IgD-negative memory B cell (primary cell): ENCODE measurements around the gene RAPGEF5. TPM values are rescaled to one million over a fixed set of nuclear protein-coding genes. Genes with fewer than 3 reads are reported as not detected.

Experiments used
- H3K27ac Mint-ChIP-seq, 3 donors: one replicate each; pipeline ENCODE4 v1.8.0; 2020 to 2022; ENCODE audit warnings: mild to moderate bottlenecking in 3 of 3, mixed read lengths in 3 of 3, moderate library complexity in 1 of 3
- H3K27me3 Mint-ChIP-seq: one replicate; pipeline ENCODE4 v1.8.0; 2021; ENCODE audit warnings: mixed read lengths
- H3K36me3 Mint-ChIP-seq: one replicate; pipeline ENCODE4 v1.8.0; 2020; ENCODE audit warnings: mild to moderate bottlenecking, mixed read lengths
- H3K4me1 Mint-ChIP-seq, 3 donors: one replicate each; pipeline ENCODE4 v1.8.0; 2020 to 2022; ENCODE audit warnings: mixed read lengths in 3 of 3, mild to moderate bottlenecking in 1 of 3
- H3K4me3 Mint-ChIP-seq, 4 donors: one replicate each; pipeline ENCODE4 v1.8.0; 2020 to 2022; ENCODE audit warnings: mild to moderate bottlenecking in 4 of 4, mixed read lengths in 4 of 4, moderate library complexity in 3 of 4
- H3K9me3 Mint-ChIP-seq, 3 donors: one replicate each; pipeline ENCODE4 v1.8.0; 2020 to 2021; ENCODE audit warnings: mixed read lengths in 3 of 3, mild to moderate bottlenecking in 1 of 3
- polyA plus RNA-seq: library from polyadenylated mRNA; unstranded; fragments of 300-500 nt; fragmentation: Illumina TruSeq; gene quantifications from one replicate; pipeline ENCODE4 v1.2.3, GENCODE V29; 2021

Gene RAPGEF5
- polyA plus RNA-seq, 1 donor from 2014 or later: 1.2 TPM

- Mint-ChIP-seq H3K36me3 (peaks cover 3% of the 10 kb centered on the region), H3K27ac (no peak overlapping the region)
These were observed 171.4 kb downstream of the RAPGEF5 start for GRCh38 chr7:22185559-22185958.

GRCh38 chr7:22184549-22185199, 172.3 kb downstream of the RAPGEF5 start:
- Mint-ChIP-seq H3K4me3 (no peak overlapping the region), H3K27me3 (peaks cover 2% of the 10 kb centered on the region), H3K36me3 (peaks cover 5% of the 10 kb centered on the region), H3K4me1 (no peaks in the 10 kb centered on the region), H3K27ac (no peak overlapping the region), H3K9me3 (peaks cover 0 to 2% (median 0%) of the 10 kb centered on the region in 3 donors)

More at GRCh38 chr7:22185559-22185958, 171.4 kb downstream of the RAPGEF5 start:
- Mint-ChIP-seq H3K4me3 (no peak overlapping the region), H3K9me3 (peaks cover 0 to 2% (median 0%) of the 10 kb centered on the region in 3 donors), H3K27me3 (peaks cover 2% of the 10 kb centered on the region), H3K4me1 (no peaks in the 10 kb centered on the region)

DNA sequence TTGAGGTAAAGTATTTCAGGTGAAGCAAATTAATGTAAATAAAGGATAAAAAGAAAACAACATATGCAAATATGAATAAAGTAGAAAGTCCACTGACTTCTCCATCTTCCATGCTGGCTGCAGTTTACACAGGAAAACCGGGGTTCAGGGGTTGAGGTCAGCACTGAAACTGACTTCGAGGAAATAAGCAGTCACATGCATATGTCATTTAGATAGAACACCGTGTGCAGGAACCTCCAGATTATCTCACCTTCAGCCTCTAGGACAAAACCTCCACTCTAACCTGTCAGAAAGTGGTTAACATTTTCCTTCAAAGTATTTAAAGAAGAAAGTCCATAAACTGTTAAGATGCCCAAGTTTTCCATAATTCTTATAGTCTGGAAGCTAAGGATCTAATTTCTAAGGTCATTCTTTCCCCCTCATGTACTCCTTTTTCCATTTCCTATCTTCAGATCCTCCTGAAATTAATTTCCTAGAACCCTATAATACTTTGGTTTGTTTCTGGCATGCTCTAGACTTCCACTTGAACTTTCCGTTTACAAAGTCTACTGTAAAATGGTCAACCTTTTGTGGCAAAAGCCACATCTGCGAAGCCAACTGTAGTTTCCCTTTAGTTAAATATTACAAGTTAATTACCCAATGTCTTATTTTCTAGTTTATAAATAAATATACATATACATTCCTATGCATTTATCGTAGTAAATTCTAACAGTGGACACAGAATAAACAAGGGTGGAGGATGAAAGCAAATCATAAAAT, 173.3 kb downstream of the RAPGEF5 start:
- Mint-ChIP-seq H3K27ac (no peak overlapping the region), H3K27me3 (peaks cover 4% of the 10 kb centered on the region), H3K9me3 (peaks cover 0 to 2% (median 0%) of the 10 kb centered on the region in 3 donors), H3K4me1 (no peaks in the 10 kb centered on the region), H3K36me3 (peaks cover 5% of the 10 kb centered on the region), H3K4me3 (no peak overlapping the region)

- Mint-ChIP-seq H3K36me3 (peaks cover 6% of the 10 kb centered on the region), H3K27me3 (peaks cover 4% of the 10 kb centered on the region), H3K27ac (no peak overlapping the region), H3K9me3 (peaks cover 0 to 2% (median 0%) of the 10 kb centered on the region in 3 donors), H3K4me1 (no peaks in the 10 kb centered on the region), H3K4me3 (no peak overlapping the region)
These were observed 174.8 kb downstream of the RAPGEF5 start for GRCh38 chr7:22182149-22182548.

DNA sequence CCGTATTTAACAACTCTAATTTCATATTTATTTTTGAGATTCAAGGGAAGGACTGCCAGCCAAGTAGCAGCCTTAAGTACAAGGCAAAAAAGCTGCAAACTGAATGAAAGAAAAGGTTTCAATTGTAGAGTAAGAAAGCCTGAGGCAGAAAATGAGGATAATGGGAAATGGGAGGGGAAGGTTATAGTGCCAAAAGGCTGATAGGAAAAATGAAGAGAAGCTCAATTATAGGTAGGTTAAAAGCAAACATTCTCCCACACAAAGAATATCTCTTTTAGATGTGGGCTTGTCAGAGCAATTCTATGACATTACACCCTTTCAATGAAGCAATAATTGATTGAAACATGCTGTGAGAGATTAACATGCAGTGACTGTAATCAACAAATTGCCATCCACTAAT, 175.3 kb downstream of the RAPGEF5 start:
- no peak overlapping the region for H3K4me3 Mint-ChIP-seq
- H3K4me1 Mint-ChIP-seq: no peaks in the 10 kb centered on the region
- H3K36me3 Mint-ChIP-seq: peaks cover 6% of the 10 kb centered on the region
- peaks cover 4% of the 10 kb centered on the region for H3K27me3 Mint-ChIP-seq
- peaks cover 0 to 2% (median 0%) of the 10 kb centered on the region in 3 donors for H3K9me3 Mint-ChIP-seq
- no peak overlapping the region for H3K27ac Mint-ChIP-seq

- peaks cover 4% of the 10 kb centered on the region for H3K27me3 Mint-ChIP-seq
- no peak overlapping the region for H3K27ac Mint-ChIP-seq
- H3K36me3 Mint-ChIP-seq: peaks cover 6% of the 10 kb centered on the region
- peaks cover 1 to 6% (median 5%) of the 10 kb centered on the region in 3 donors for H3K4me1 Mint-ChIP-seq
- H3K9me3 Mint-ChIP-seq: peaks cover 0 to 2% (median 0%) of the 10 kb centered on the region in 3 donors
- no peak overlapping the region for H3K4me3 Mint-ChIP-seq
These were observed 177.5 kb downstream of the RAPGEF5 start for GRCh38 chr7:22179442-22179879.

DNA sequence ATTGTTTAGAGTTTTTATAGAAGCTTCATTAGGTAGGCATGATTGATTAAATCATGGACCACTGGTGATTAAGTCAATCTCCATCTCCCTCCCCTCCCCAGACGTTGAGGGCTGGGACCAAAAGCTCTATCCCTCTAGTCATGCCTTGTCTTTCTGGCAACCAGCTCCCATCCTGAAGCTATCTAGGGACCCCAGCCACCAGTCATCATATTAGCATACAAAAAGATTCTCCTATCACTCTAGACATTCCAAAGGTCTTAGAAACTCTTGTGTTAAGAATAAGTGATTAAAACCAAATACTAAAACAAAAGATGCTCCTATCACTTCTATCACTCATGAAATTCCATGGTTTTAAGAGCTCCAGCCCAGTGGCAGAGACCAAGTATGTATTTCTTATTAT, 178.2 kb downstream of the RAPGEF5 start:
- Mint-ChIP-seq H3K36me3 (peaks cover 6% of the 10 kb centered on the region), H3K4me3 (no peak overlapping the region), H3K27me3 (peaks cover 4% of the 10 kb centered on the region), H3K27ac (no peak overlapping the region), H3K9me3 (peaks cover 0 to 2% (median 0%) of the 10 kb centered on the region in 3 donors), H3K4me1 (peaks cover 8 to 9% (median 8%) of the 10 kb centered on the region in 3 donors)

DNA sequence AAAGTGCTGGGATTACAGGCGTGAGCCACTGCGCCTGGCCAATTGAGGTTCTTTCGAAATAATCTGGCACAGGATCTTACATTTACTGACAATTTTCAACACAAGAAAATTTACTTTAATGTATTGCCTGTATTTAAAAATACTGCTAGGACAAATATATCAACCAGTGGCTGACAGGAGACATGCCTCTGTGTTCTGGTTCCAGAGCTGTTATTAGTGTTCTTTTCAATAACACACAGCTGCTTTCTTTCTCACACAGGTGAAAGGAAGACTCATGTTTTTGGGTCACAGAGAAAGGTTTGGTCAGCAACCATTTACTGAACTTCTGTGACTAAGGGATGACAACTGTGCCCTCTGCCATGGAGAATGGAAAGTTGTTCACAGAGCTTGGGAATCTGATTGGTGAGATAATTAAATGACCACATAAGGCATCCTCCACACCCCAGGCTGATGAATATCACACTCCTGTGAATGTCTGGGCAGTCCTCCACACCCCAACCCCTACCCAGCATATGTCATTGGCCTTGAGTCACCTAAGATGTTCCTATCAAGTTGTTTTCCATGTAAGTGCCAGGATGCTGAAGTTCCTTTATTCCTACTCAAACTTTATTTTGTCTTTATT, 180.1 kb downstream of the RAPGEF5 start:
- Mint-ChIP-seq H3K27me3 (peaks cover 2% of the 10 kb centered on the region), H3K36me3 (peaks cover 6% of the 10 kb centered on the region), H3K4me3 (no peak overlapping the region), H3K4me1 (peaks cover 8 to 9% (median 9%) of the 10 kb centered on the region in 3 donors), H3K27ac (no peak overlapping the region), H3K9me3 (peaks cover 0 to 2% (median 0%) of the 10 kb centered on the region in 3 donors)

DNA sequence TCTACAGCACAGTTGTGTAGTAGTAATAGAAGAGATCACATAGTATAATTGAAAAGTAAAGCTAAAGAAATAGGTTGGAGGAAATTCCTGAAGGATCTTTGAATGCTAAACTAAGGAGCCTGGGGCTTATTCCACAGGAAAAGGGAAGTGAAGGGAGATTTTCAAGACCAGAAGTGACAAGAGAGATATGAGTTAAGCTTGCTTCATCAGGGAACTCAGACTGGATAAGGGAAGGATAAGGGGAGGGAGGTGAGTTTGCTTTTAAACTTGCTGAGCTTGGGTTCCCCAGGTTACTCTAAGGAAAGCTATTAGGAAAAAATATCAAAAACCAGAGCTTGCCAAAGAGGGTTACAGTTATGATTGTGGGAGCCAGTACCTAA, 182.4 kb downstream of the RAPGEF5 start:
- peak overlapping the region in 1 of 4 donors; percentile 2 for H3K4me3 Mint-ChIP-seq
- peaks cover 8 to 9% (median 9%) of the 10 kb centered on the region in 3 donors for H3K4me1 Mint-ChIP-seq
- peaks cover under 1% of the 10 kb centered on the region for H3K27me3 Mint-ChIP-seq
- H3K36me3 Mint-ChIP-seq: peaks cover 3% of the 10 kb centered on the region
- H3K27ac Mint-ChIP-seq: no peak overlapping the region
- H3K9me3 Mint-ChIP-seq: no peaks in the 10 kb centered on the region

DNA sequence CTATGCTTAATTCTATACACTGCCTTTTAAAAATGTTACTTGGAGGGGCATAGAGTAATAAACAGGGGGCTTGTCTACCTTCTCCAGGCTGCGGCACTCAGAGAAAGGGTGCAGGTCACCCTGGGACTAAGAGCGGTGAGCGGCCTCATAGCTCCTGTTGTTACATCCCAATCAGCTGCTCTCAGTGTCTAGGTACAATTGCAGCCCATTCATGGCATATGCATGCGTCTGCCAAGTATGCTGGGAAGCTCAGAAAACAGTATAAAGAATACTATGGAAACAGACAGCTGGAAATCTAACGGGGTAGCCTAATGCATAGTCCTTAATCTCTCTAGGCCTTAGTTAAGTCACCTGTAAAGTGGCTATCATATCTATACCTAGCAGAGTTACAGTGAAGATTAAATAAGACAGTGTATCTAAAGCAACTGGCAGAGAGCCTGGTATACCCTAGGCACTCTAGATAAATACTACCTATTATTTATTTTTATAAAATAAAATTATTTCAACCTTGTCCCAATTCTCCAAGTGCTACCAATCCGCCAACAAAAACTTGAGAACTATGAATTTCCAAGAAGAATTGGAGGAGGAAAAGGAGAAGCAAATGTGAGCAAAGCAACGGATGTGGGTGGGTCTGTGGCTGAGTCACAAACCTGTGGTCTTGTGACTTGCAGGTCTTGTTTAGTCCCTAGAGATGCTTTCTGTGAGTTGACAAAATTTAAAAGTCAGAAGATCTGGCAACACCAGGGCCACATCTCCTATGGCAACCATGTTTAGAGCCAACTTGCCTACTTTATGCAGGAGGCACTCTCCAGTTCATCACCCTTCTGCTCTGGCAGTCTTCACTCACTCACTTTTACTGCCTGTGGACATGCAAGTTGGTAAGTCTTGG, 183.0 kb downstream of the RAPGEF5 start:
- peaks cover 3% of the 10 kb centered on the region for H3K36me3 Mint-ChIP-seq
- peaks cover 8 to 9% (median 9%) of the 10 kb centered on the region in 3 donors for H3K4me1 Mint-ChIP-seq
- peak overlapping the region in 1 of 3 donors; percentile 71 for H3K27ac Mint-ChIP-seq

GRCh38 chr7:22168129-22168634, 188.8 kb downstream of the RAPGEF5 start:
- no peaks in the 10 kb centered on the region for H3K27me3 Mint-ChIP-seq
- H3K27ac Mint-ChIP-seq: no peak overlapping the region
- no peak overlapping the region for H3K4me3 Mint-ChIP-seq
- H3K9me3 Mint-ChIP-seq: no peaks in the 10 kb centered on the region
- H3K36me3 Mint-ChIP-seq: no peaks in the 10 kb centered on the region
- no peaks in the 10 kb centered on the region for H3K4me1 Mint-ChIP-seq

More for the DNA sequence above, 183.0 kb downstream of the RAPGEF5 start:
- Mint-ChIP-seq H3K27me3 (no peaks in the 10 kb centered on the region), H3K4me3 (peak overlapping the region in 1 of 4 donors; percentile 2), H3K9me3 (no peaks in the 10 kb centered on the region)

- H3K4me1 Mint-ChIP-seq: no peaks in the 10 kb centered on the region
- H3K4me3 Mint-ChIP-seq: no peak overlapping the region
- H3K36me3 Mint-ChIP-seq: no peaks in the 10 kb centered on the region
- no peaks in the 10 kb centered on the region for H3K9me3 Mint-ChIP-seq
- no peak overlapping the region for H3K27ac Mint-ChIP-seq
- no peaks in the 10 kb centered on the region for H3K27me3 Mint-ChIP-seq
These were observed 189.5 kb downstream of the RAPGEF5 start for GRCh38 chr7:22167482-22167881.

- no peaks in the 10 kb centered on the region for H3K9me3 Mint-ChIP-seq
- no peak overlapping the region for H3K27ac Mint-ChIP-seq
- no peak overlapping the region for H3K4me3 Mint-ChIP-seq
- H3K36me3 Mint-ChIP-seq: no peaks in the 10 kb centered on the region
- H3K4me1 Mint-ChIP-seq: no peaks in the 10 kb centered on the region
- H3K27me3 Mint-ChIP-seq: no peaks in the 10 kb centered on the region
These were observed 190.0 kb downstream of the RAPGEF5 start for GRCh38 chr7:22166928-22167327.

GRCh38 chr7:22159341-22159740, 197.6 kb downstream of the RAPGEF5 start:
- Mint-ChIP-seq H3K27ac (no peak overlapping the region), H3K4me1 (no peaks in the 10 kb centered on the region), H3K36me3 (no peaks in the 10 kb centered on the region), H3K27me3 (no peaks in the 10 kb centered on the region), H3K4me3 (no peak overlapping the region), H3K9me3 (no peaks in the 10 kb centered on the region)
